Measurements from ENCODE around the gene VIPR2.

Gene VIPR2

DNA sequence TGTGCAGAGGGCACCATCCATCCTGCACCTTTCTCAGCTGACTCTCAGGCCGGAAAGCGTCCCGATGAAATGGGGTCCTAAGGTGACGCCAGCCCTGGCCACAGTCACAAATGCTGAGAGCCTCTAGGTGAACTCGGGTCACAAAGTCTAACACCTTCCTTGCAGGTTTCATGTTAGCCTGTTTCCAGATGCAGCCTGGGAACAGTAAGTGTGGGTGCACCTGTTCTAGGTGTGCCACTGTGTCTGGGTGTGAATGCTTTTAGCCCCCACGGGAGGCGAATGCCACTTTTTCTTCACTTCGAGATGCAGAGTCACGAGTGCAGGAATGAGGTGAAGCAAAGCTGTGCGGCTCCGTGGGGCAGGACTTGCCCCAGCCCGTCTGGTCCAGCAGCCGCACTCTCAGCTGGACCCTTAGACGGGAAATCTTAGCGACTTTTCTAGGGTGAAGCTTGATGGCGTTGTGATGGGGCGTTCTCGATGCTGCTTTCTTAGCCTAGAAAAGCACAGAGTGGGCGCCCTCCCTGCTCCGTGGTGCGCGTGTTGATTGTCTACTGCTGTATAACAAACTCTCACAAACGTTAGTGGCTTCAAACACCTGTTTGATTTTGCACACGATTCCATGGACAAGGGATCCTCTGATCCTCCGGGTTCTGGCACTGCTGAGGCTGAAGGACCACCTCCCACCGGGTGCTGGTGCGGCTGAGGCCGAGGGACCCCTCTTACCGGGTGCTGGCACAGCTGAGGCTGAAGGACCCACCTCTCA is 13.6 kb upstream of the VIPR2 start:
- H4K8ac ChIP-seq (ENCODE audit: low read depth, low read length), result no peak overlapping the region
- no peaks in the 10 kb centered on the region for H3K79me2 ChIP-seq (ENCODE audit: control insufficient read depth, insufficient read depth, low read length, poor library complexity)
- no peak overlapping the region for H3K4me3 ChIP-seq (ENCODE audit: low read depth, low read length)
- H4K91ac ChIP-seq (ENCODE audit: low read depth, low read length), result no peak overlapping the region
- no peak overlapping the region for H3K4ac ChIP-seq (ENCODE audit: low read depth, low read length)
- no peak overlapping the region for H2AFZ ChIP-seq (ENCODE audit: insufficient read depth, low read length, poor library complexity)
- no peaks in the 10 kb centered on the region for H3K4me1 ChIP-seq (ENCODE audit: control insufficient read depth in 1 of 2, insufficient read depth in 2 of 2, low read length in 2 of 2)
- no peaks in the 10 kb centered on the region for H3K36me3 ChIP-seq (ENCODE audit: control insufficient read depth in 1 of 2, insufficient read depth in 2 of 2, low read length in 2 of 2)
- no peak overlapping the region for H2BK120ac ChIP-seq (ENCODE audit: insufficient read depth, low read length, poor library complexity)
- no peak for DNase-seq
- no peak overlapping the region for H3K9ac ChIP-seq (ENCODE audit: low read length)
- H3K18ac ChIP-seq (ENCODE audit: low read length), result no peak overlapping the region
- H3K79me1 ChIP-seq (ENCODE audit: low read length), result no peaks in the 10 kb centered on the region
- H3K27ac ChIP-seq (ENCODE audit: low read depth, low read length), result no peak overlapping the region
- H2BK12ac ChIP-seq (ENCODE audit: low read length), result no peak overlapping the region
- H4K12ac ChIP-seq (ENCODE audit: low read depth, low read length), result no peak overlapping the region
- peaks cover 3% of the 10 kb centered on the region for H3K27me3 ChIP-seq (ENCODE audit: insufficient read depth, low read length)
- H3K14ac ChIP-seq (ENCODE audit: low read length), result no peak overlapping the region
- H3K9me3 ChIP-seq (ENCODE audit: insufficient read depth, low read depth, low read length), result peaks cover 4% of the 10 kb centered on the region
- no peak overlapping the region for H3K23ac ChIP-seq (ENCODE audit: low read length)
- no peak overlapping the region for H2BK5ac ChIP-seq (ENCODE audit: low read depth, low read length, poor library complexity)
- WGBS (ENCODE audit: extremely low coverage, insufficient coverage, insufficient read length), result no CpG with 5 or more reads among the region's 29 CpGs
- no peak overlapping the region for H3K4me2 ChIP-seq (ENCODE audit: low read length)
- no peak overlapping the region for H2AK5ac ChIP-seq (ENCODE audit: low read length)

GRCh38 chr7:159157714-159158113 is 13.0 kb upstream of the VIPR2 start:
- Histone ChIP-seq H4K8ac (ENCODE audit: low read depth, low read length) (no peak overlapping the region), H3K9ac (ENCODE audit: low read length) (no peak overlapping the region), H3K23ac (ENCODE audit: low read length) (no peak overlapping the region), H2BK12ac (ENCODE audit: low read length) (no peak overlapping the region), H3K36me3 (ENCODE audit: control insufficient read depth in 1 of 2, insufficient read depth in 2 of 2, low read length in 2 of 2) (no peaks in the 10 kb centered on the region), H3K79me1 (ENCODE audit: low read length) (no peaks in the 10 kb centered on the region), H3K4me1 (ENCODE audit: control insufficient read depth in 1 of 2, insufficient read depth in 2 of 2, low read length in 2 of 2) (no peaks in the 10 kb centered on the region), H3K14ac (ENCODE audit: low read length) (no peak overlapping the region), H3K27me3 (ENCODE audit: insufficient read depth, low read length) (peaks cover 3% of the 10 kb centered on the region), H3K4ac (ENCODE audit: low read depth, low read length) (no peak overlapping the region), H2AK5ac (ENCODE audit: low read length) (no peak overlapping the region), H2BK5ac (ENCODE audit: low read depth, low read length, poor library complexity) (no peak overlapping the region), H2BK120ac (ENCODE audit: insufficient read depth, low read length, poor library complexity) (no peak overlapping the region), H4K12ac (ENCODE audit: low read depth, low read length) (no peak overlapping the region), H3K18ac (ENCODE audit: low read length) (no peak overlapping the region), H3K79me2 (ENCODE audit: control insufficient read depth, insufficient read depth, low read length, poor library complexity) (no peaks in the 10 kb centered on the region), H3K4me2 (ENCODE audit: low read length) (no peak overlapping the region), H2AFZ (ENCODE audit: insufficient read depth, low read length, poor library complexity) (no peak overlapping the region), H3K27ac (ENCODE audit: low read depth, low read length) (no peak overlapping the region), H3K9me3 (ENCODE audit: insufficient read depth, low read depth, low read length) (peaks cover 4% of the 10 kb centered on the region), H3K4me3 (ENCODE audit: low read depth, low read length) (no peak overlapping the region), H4K91ac (ENCODE audit: low read depth, low read length) (no peak overlapping the region)
- no peak for DNase-seq
- WGBS (ENCODE audit: extremely low coverage, insufficient coverage, insufficient read length), result no CpG with 5 or more reads among the region's 12 CpGs

GRCh38 chr7:159156436-159157245 is 12.0 kb upstream of the VIPR2 start:
- no peaks in the 10 kb centered on the region for H3K4me1 ChIP-seq (ENCODE audit: control insufficient read depth in 1 of 2, insufficient read depth in 2 of 2, low read length in 2 of 2)
- H3K18ac ChIP-seq (ENCODE audit: low read length), result no peak overlapping the region
- no peaks in the 10 kb centered on the region for H3K79me1 ChIP-seq (ENCODE audit: low read length)
- WGBS (ENCODE audit: extremely low coverage, insufficient coverage, insufficient read length), result 100% methylated on average over 3 of the region's 23 CpGs
- no peak overlapping the region for H4K91ac ChIP-seq (ENCODE audit: low read depth, low read length)
- no peak overlapping the region for H2BK120ac ChIP-seq (ENCODE audit: insufficient read depth, low read length, poor library complexity)
- no peak overlapping the region for H3K14ac ChIP-seq (ENCODE audit: low read length)
- no peak overlapping the region for H2AK5ac ChIP-seq (ENCODE audit: low read length)
- no peaks in the 10 kb centered on the region for H3K36me3 ChIP-seq (ENCODE audit: control insufficient read depth in 1 of 2, insufficient read depth in 2 of 2, low read length in 2 of 2)
- H3K4me3 ChIP-seq (ENCODE audit: low read depth, low read length), result no peak overlapping the region
- H3K79me2 ChIP-seq (ENCODE audit: control insufficient read depth, insufficient read depth, low read length, poor library complexity), result no peaks in the 10 kb centered on the region
- H3K23ac ChIP-seq (ENCODE audit: low read length), result no peak overlapping the region
- peaks cover 3% of the 10 kb centered on the region for H3K27me3 ChIP-seq (ENCODE audit: insufficient read depth, low read length)
- no peak overlapping the region for H2BK12ac ChIP-seq (ENCODE audit: low read length)
- DNase-seq, result no peak
- H3K27ac ChIP-seq (ENCODE audit: low read depth, low read length), result no peak overlapping the region
- no peak overlapping the region for H3K9ac ChIP-seq (ENCODE audit: low read length)
- no peak overlapping the region for H2AFZ ChIP-seq (ENCODE audit: insufficient read depth, low read length, poor library complexity)
- no peak overlapping the region for H2BK5ac ChIP-seq (ENCODE audit: low read depth, low read length, poor library complexity)
- H4K12ac ChIP-seq (ENCODE audit: low read depth, low read length), result no peak overlapping the region
- H4K8ac ChIP-seq (ENCODE audit: low read depth, low read length), result no peak overlapping the region
- peaks cover 4% of the 10 kb centered on the region for H3K9me3 ChIP-seq (ENCODE audit: insufficient read depth, low read depth, low read length)
- no peak overlapping the region for H3K4ac ChIP-seq (ENCODE audit: low read depth, low read length)
- H3K4me2 ChIP-seq (ENCODE audit: low read length), result no peak overlapping the region

DNA sequence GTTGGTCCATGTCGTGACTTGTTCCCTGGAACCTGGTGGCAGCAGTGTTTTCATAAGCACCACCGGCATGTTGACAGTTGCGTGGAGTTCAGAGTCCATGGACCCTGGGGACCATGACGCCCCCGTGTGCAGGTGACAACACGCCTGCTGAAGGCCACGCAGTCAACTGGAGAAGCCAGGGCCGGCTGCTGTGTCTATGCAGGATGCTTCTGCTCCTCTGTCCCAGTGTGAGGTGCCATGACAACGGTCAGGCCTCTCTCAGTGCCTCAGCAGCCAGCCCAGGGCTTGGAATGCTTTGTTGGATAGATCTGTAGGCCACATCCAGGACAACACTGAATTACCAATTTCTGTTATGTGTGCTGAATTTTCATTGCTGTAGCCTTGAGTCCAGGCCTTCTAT is 10.7 kb upstream of the VIPR2 start:
- no peak overlapping the region for H3K4me3 ChIP-seq (ENCODE audit: low read depth, low read length)
- H2BK5ac ChIP-seq (ENCODE audit: low read depth, low read length, poor library complexity), result no peak overlapping the region
- no peak overlapping the region for H3K18ac ChIP-seq (ENCODE audit: low read length)
- no peak overlapping the region for H4K91ac ChIP-seq (ENCODE audit: low read depth, low read length)
- no peak overlapping the region for H3K27ac ChIP-seq (ENCODE audit: low read depth, low read length)
- DNase-seq, result no peak
- H3K9me3 ChIP-seq (ENCODE audit: insufficient read depth, low read depth, low read length), result peaks cover 4% of the 10 kb centered on the region
- H3K4ac ChIP-seq (ENCODE audit: low read depth, low read length), result no peak overlapping the region
- peaks cover 3% of the 10 kb centered on the region for H3K27me3 ChIP-seq (ENCODE audit: insufficient read depth, low read length)
- no peak overlapping the region for H2AK5ac ChIP-seq (ENCODE audit: low read length)
- no peaks in the 10 kb centered on the region for H3K79me1 ChIP-seq (ENCODE audit: low read length)
- no peak overlapping the region for H2BK120ac ChIP-seq (ENCODE audit: insufficient read depth, low read length, poor library complexity)
- peaks cover 0 to 2% of the 10 kb centered on the region in 2 experiments for H3K4me1 ChIP-seq (ENCODE audit: control insufficient read depth in 1 of 2, insufficient read depth in 2 of 2, low read length in 2 of 2)
- no CpG with 5 or more reads among the region's 9 CpGs for WGBS (ENCODE audit: extremely low coverage, insufficient coverage, insufficient read length)
- no peak overlapping the region for H3K23ac ChIP-seq (ENCODE audit: low read length)
- H3K36me3 ChIP-seq (ENCODE audit: control insufficient read depth in 1 of 2, insufficient read depth in 2 of 2, low read length in 2 of 2), result no peaks in the 10 kb centered on the region
- H4K12ac ChIP-seq (ENCODE audit: low read depth, low read length), result no peak overlapping the region
- no peak overlapping the region for H3K4me2 ChIP-seq (ENCODE audit: low read length)
- no peak overlapping the region for H4K8ac ChIP-seq (ENCODE audit: low read depth, low read length)
- H3K14ac ChIP-seq (ENCODE audit: low read length), result no peak overlapping the region
- no peak overlapping the region for H2BK12ac ChIP-seq (ENCODE audit: low read length)
- no peak overlapping the region for H3K9ac ChIP-seq (ENCODE audit: low read length)
- no peak overlapping the region for H2AFZ ChIP-seq (ENCODE audit: insufficient read depth, low read length, poor library complexity)
- no peaks in the 10 kb centered on the region for H3K79me2 ChIP-seq (ENCODE audit: control insufficient read depth, insufficient read depth, low read length, poor library complexity)

Measured in trophoblast cell (in vitro differentiated cells and primary cell).